Neural cell (in vitro differentiated cells): ENCODE data around the gene SLC7A6. TPM values are rescaled to one million over a fixed set of nuclear protein-coding genes. Genes with fewer than 3 reads are reported as not detected.

Source experiments
- H2AFZ ChIP-seq: fragments of 200-600, 300-800 bp; sonication (generic), shearing (Covaris generic); 2 replicates; pipeline ENCODE4 v1.6.0; 2014; ENCODE audit warnings: low read depth, mild to moderate bottlenecking, antibody characterized with exemption, low read length, moderate library complexity
- H3F3A ChIP-seq: fragments of 200-600 bp; shearing (Covaris generic); 2 replicates; pipeline ENCODE4 v1.6.1; 2016; ENCODE audit warnings: mild to moderate bottlenecking, moderate library complexity, mixed read lengths, antibody characterized with exemption, low read length; ENCODE audit not compliant: insufficient read depth, poor library complexity, severe bottlenecking
- H3K27ac ChIP-seq: fragments of 200-600, 300-800 bp; sonication (generic), shearing (Covaris generic); 2 replicates; pipeline ENCODE4 v1.5.1; 2014; ENCODE audit warnings: mild to moderate bottlenecking, low read length, moderate library complexity
- H3K27me3 ChIP-seq: fragments of 300-800, 200-600 bp; sonication (generic), shearing (Covaris generic); 2 replicates; pipeline ENCODE4 v1.6.0; 2014; ENCODE audit warnings: mild to moderate bottlenecking, low read depth, low read length, moderate library complexity; ENCODE audit not compliant: insufficient read depth
- H3K36me3 ChIP-seq: fragments of 300-800, 200-600 bp; sonication (generic), shearing (Covaris generic); 2 replicates; pipeline ENCODE4 v1.5.1; 2014; ENCODE audit warnings: mild to moderate bottlenecking, antibody characterized with exemption, low read length, moderate library complexity; ENCODE audit not compliant: insufficient read depth
- H3K4me2 ChIP-seq: fragments of 300-800, 200-600 bp; sonication (generic), shearing (Covaris generic); 2 replicates; pipeline ENCODE4 v1.6.0; 2014; ENCODE audit warnings: mild to moderate bottlenecking, low read length
- H3K4me3 ChIP-seq: fragments of 300-800, 200-600 bp; sonication (generic), shearing (Covaris generic); 2 replicates; pipeline ENCODE4 v1.5.1; 2014; ENCODE audit warnings: mild to moderate bottlenecking, low read length, moderate library complexity
- H3K79me2 ChIP-seq: fragments of 200-600 bp; shearing (Covaris generic); replicated peaks from 2 replicates; pipeline ENCODE4 v1.6.0; 2014; ENCODE audit warnings: mild to moderate bottlenecking, low read length, moderate library complexity; ENCODE audit not compliant: insufficient read depth
- H3K9ac ChIP-seq: fragments of 300-800, 200-600 bp; sonication (generic), shearing (Covaris generic); 2 replicates; pipeline ENCODE4 v1.6.1; 2016; ENCODE audit warnings: mild to moderate bottlenecking, low read length, mixed read lengths
- H3K9me2 ChIP-seq: fragments of 200-600 bp; shearing (Covaris generic); 2 replicates; pipeline ENCODE4 v1.6.1; 2016; ENCODE audit warnings: mild to moderate bottlenecking, low read length, mixed read lengths; ENCODE audit not compliant: insufficient read depth
- H3K9me3 ChIP-seq: fragments of 200-600, 300-800 bp; sonication (generic), shearing (Covaris generic); 2 replicates; pipeline ENCODE4 v1.6.1; 2016; ENCODE audit warnings: mild to moderate bottlenecking, mixed run types, low read length, moderate library complexity, mixed read lengths
- H4K20me1 ChIP-seq: fragments of 200-600 bp; shearing (Covaris generic); 2 replicates; pipeline ENCODE4 v1.6.1; 2016; ENCODE audit warnings: mild to moderate bottlenecking, mixed run types; ENCODE audit not compliant: insufficient read depth
- CTCF ChIP-seq: fragments of 450-650 bp; IDR thresholded peaks from 2 replicates; pipeline ENCODE4 v1.5.1; 2014; ENCODE audit warnings: antibody characterized with exemption, mild to moderate bottlenecking, moderate library complexity; ENCODE audit not compliant: poor library complexity, severe bottlenecking
- EP300 ChIP-seq: fragments of 450-650 bp; conservative IDR thresholded peaks from 2 replicates; pipeline ENCODE4 v1.6.1; 2014; ENCODE audit warnings: antibody characterized with exemption, mild to moderate bottlenecking, moderate library complexity; ENCODE audit not compliant: poor library complexity, severe bottlenecking
- EZH2 ChIP-seq: fragments of 200-600, 300-800 bp; shearing (Covaris generic), sonication (generic); IDR thresholded peaks from 2 replicates; pipeline ENCODE4 v1.6.1; 2014; ENCODE audit warnings: antibody characterized with exemption, low read length, borderline replicate concordance, mild to moderate bottlenecking; ENCODE audit not compliant: insufficient read depth, poor library complexity, severe bottlenecking
- MXI1 ChIP-seq: fragments of 450-650 bp; conservative IDR thresholded peaks from 2 replicates; pipeline ENCODE4 v1.6.1; 2014; ENCODE audit warnings: antibody characterized with exemption, mild to moderate bottlenecking; ENCODE audit not compliant: poor library complexity, severe bottlenecking
- POLR2AphosphoS5 ChIP-seq: IDR thresholded peaks from 2 replicates; pipeline ENCODE4 v1.6.1; 2012
- RAD21 ChIP-seq: fragments of 450-650 bp; conservative IDR thresholded peaks from 2 replicates; pipeline ENCODE4 v1.6.1; 2014; ENCODE audit warnings: antibody characterized with exemption, mild to moderate bottlenecking, moderate library complexity
- REST ChIP-seq: IDR thresholded peaks from 2 replicates; pipeline ENCODE4 v1.6.1; 2012; ENCODE audit warnings: borderline replicate concordance
- SMC3 ChIP-seq: fragments of 450-650 bp; conservative IDR thresholded peaks from 2 replicates; pipeline ENCODE4 v1.6.1; 2014; ENCODE audit warnings: antibody characterized with exemption, mild to moderate bottlenecking, moderate library complexity; ENCODE audit not compliant: poor library complexity
- TAF1 ChIP-seq: IDR thresholded peaks from 2 replicates; pipeline ENCODE4 v1.6.1; 2012; ENCODE audit warnings: low read depth
- polyA plus RNA-seq: library from polyadenylated mRNA; depleted of rRNA; stranded (reverse); fragments of >200 nt; gene quantifications from 2 replicates; pipeline ENCODE4 v1.2.3, GENCODE V29; 2014

The SLC7A6 gene
- polyA plus RNA-seq, 1 donor from 2014 or later, result 39.3 TPM

- TF ChIP-seq CTCF (no peak), EZH2 (no peak)
Observed at GRCh38 chr16:68347605-68348004, 83.3 kb downstream of the SLC7A6 start (continued).

DNA sequence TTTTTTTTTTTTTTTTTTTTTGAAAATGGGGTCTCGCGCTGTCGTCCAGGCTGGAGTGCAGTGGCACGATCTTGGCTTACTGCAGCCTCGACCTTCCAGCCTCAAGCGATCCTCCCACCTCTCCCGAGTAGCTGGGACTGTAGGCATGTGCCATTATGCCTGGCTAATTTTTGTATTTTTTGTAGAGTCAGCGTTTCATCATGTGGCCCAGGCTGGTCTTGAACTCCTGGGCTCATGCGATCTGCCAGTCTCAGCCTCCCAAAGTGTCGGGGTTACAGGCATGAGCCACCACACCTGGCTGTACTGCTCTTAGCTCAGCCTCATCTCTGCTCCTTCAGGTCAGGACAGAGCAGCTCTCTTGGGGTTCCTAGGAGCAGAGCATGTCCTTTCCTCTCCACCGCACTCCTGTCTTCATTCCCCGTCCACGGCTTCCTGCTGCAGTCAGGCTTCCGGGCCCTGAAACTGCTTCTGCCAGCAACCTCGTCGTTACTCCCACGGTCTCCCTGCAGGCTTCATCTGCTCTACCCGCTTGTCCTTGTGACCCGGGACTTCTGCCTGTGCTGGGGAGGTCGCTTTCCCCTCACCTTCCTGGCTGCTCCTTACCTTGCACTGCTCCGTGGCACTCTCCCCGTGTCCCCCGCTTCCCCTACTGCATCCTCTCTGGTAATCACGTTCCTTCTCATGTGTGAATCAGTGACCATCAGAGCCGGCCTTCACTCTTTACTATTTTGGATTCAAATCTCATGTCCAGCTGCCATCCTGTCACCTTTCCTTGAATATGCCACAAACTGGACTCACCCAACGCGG is 84.5 kb downstream of the SLC7A6 start:
- Histone ChIP-seq H3K27ac (no peak overlapping the region), H3K27me3 (no peaks in the 10 kb centered on the region), H3K36me3 (no peaks in the 10 kb centered on the region), H3K9me2 (no peaks in the 10 kb centered on the region), H3F3A (no peaks in the 10 kb centered on the region), H3K9me3 (no peaks in the 10 kb centered on the region), H3K4me2 (no peak overlapping the region), H3K79me2 (no peaks in the 10 kb centered on the region), H2AFZ (no peak overlapping the region), H3K4me3 (no peak overlapping the region), H3K9ac (no peak overlapping the region), H4K20me1 (no peaks in the 10 kb centered on the region)
- TF ChIP-seq EP300, result no peak
- TF ChIP-seq REST, result no peak
- TF ChIP-seq CTCF, result no peak
- no peak for TF ChIP-seq TAF1
- no peak for TF ChIP-seq EZH2
- no peak for TF ChIP-seq RAD21
- TF ChIP-seq MXI1, result no peak
- TF ChIP-seq POLR2AphosphoS5, result no peak
- TF ChIP-seq SMC3, result no peak
